Measurements from ENCODE around the gene MAP2K3.
A peak's percentile ranks its signal among the peaks of the same experiment; 100 is the strongest.
"Not testable (repeated sequence)": the region's sequence is repeated elsewhere in the genome, so short reads cannot be mapped to it uniquely, and the experiment has no call there.

The MAP2K3 gene

DNA sequence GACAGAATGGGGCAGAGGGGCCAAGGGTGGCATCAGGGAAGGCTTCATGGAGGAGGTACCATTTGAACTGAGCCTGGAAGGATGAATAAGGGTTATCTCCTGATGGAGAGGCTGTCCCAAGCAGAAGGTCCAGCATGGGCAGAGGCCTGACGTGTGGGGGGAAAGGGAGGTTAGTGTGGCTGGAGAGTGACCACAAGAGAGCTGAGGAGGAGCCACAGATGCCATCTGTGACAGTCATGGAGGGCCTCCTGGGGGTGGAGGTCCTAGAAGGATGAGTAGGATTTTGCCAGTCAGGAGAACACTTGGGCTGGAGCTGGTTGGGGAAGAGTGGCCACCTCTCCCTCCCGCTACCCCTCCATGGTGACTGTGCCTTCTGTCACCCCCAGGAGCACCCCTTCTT lies 29.2 kb downstream of the MAP2K3 start:
- DNase-seq = not testable (repeated sequence)

DNA sequence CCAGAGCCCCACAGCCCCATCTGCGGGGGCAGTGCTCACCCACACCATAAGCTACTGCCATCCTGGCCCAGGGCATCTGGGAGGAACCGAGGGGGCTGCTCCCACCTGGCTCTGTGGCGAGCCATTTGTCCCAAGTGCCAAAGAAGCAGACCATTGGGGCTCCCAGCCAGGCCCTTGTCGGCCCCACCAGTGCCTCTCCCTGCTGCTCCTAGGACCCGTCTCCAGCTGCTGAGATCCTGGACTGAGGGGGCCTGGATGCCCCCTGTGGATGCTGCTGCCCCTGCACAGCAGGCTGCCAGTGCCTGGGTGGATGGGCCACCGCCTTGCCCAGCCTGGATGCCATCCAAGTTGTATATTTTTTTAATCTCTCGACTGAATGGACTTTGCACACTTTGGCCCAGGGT lies 29.8 kb downstream of the MAP2K3 start:
- DNase-seq = peak; percentile 42

DNA sequence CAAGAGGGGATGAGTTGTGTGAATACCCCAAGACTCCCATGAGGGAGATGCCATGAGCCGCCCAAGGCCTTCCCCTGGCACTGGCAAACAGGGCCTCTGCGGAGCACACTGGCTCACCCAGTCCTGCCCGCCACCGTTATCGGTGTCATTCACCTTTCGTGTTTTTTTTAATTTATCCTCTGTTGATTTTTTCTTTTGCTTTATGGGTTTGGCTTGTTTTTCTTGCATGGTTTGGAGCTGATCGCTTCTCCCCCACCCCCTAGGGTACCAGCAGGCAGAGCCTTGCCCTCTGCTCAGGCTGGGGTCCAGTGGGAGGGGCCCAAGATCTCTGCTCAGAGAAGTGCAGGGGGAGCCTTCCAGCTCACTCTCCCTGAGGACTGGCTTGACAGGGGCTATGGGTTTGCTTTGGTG lies 30.2 kb downstream of the MAP2K3 start:
- peak; percentile 42 for DNase-seq

DNA sequence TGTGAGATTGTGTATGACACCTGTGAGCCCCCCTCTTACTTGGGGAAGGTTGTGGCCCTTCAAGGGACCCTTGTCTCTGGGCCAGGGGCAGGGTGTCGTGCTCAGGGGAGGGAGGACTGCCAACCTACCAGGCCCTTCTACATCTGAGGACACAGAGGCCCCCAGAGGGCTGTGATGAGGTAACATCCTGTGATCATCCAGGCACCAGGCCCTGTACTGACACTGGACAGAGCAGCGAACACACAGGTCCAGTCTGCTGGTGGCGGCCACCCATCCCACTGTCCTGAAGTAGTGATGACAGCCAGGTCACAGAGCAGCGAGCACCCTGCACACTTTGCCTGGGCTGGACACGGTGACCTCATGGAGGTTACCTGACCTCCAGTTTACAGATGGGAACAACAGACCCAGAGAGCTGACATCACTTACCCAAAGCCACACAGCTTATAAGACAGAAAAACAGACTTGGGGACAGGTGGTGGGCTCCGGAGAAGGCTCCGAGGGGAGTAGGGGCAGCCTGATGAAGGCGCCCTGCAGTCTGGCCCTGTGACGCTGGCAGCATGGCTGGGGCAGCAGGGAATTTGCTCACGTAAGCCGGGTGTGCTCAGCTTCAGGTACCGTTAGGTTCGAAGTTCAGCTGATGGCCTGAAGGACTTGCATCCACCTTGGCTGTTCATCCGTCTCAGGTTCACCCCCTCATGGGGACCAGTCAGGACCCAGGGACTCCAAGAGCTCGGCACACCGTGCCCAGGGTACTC lies 30.9 kb downstream of the MAP2K3 start:
- peak; percentile 51 for DNase-seq

DNA sequence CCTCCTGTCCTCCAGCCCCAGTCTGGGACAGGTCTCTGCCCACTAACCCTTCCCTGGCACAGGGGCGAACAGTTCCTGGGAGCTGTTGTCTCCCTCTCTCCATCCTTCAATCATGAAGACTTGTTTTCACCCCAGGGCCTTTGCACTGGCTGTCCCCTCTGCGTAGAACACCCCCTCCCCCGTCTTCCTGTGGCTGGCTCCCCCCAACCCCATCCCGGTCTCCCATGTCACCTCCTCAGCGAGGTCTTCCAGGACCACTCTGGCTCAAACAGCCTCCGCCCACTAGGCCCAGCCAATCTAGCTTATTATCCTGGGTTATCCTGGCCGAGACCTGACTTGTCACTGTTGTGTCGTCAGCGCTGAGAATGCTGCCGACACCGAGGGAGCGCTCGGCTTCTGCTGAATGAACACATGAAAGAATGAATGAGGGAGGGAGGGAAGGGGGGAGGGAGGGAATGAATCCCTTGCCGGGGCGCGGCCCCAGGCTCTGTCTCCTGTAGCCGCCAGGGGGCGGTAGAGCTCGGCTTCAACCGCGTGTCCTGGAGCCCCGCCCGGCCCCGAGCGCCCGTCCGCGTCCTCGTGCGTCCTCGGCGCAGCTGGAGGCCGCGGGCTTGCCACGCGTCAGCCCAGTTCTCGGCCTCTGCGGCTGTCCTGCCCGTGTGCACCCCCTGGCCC lies 31.8 kb downstream of the MAP2K3 start:
- peak; percentile 53 for DNase-seq

DNA sequence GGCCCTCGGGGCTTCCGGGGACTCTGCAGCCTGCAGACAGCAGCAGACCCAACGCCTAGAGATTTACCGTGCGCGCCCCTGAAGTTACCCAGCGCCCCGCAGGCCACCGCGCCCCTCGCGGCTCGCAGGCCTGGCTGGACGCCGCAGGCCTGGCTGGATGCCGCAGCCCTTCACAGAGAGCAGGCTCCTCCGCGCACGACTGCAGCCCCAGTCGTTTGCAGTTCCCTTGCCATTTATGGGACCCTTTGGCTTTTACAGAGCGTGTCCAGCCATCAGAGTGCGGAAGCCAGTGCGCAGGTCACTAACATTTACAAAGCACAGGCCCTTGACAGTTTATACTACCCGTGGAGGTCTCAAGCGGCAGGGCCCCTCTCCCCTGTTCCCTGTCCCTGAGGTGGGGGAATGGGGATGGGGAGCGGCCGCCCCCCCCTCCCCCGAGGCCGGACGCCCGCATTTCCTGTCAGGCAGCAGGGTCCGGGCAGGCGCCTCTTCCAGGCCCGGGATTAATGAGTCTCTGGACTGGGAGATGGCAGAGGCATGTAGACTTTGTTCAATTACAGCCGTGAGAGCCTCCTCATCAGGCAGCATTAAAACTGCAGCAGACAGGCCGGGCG lies 32.5 kb downstream of the MAP2K3 start:
- peak; percentile 55 for DNase-seq

DNA sequence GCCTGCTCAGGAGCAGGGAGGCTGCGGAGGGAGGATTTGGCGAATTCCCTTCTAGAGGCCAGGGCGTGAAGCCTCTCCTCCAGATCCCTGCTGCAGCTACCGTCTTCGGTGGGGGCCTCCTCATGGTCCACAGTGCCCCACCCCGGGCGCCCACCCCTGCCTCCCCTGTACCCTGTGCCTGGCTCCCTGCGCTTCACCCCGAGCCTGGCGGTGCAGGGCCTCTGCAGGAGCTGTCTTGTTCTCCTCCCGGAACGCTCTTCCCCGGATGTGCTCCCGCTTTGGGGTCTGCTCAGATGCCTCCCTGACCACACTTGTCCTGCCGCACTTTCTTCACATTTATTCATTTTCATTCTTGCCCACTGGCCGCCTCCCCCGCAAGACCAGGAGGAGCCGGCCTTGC lies 33.3 kb downstream of the MAP2K3 start:
- DNase-seq = peak; percentile 53

DNA sequence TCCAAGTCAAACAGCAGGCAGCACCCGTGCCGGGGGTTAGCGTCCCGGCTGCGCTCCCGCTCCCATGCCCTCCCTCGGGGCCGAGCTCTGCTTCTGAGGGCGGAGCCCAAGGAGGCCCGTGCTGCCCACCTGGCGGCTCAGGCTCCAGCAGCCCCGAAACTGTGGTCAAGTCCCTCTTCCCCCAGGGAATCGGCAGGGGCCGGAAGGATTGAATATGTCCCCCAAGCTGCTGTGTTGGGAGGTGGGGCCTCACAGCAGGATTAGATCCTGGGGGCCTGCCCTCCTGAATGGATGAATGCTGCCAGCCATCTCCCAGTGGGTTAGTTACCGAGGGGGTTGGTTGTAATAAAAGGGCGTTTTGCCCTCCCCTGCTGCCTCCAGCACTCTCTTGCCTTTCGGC lies 33.9 kb downstream of the MAP2K3 start:
- peak; percentile 45 for DNase-seq

DNA sequence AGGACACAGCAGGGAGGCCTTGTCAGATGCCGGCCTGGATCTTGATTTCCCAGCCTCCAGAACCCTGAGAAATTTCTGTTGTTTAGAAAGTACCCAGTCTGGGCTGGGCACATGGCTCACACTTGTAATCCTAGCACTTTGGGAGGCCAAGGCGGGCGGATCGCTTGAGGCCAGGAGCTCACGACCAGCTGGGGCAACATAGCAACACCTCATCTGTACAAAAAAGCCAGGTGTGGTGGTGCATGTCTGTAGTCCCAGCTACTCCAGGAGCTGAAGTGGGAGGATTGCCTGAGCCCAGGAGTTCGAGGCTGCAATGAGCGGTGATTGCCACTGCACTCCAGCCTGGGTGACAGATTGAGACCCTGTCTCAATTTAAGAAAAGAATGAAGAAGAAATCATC lies 34.3 kb downstream of the MAP2K3 start:
- peak; percentile 32 for DNase-seq

DNA sequence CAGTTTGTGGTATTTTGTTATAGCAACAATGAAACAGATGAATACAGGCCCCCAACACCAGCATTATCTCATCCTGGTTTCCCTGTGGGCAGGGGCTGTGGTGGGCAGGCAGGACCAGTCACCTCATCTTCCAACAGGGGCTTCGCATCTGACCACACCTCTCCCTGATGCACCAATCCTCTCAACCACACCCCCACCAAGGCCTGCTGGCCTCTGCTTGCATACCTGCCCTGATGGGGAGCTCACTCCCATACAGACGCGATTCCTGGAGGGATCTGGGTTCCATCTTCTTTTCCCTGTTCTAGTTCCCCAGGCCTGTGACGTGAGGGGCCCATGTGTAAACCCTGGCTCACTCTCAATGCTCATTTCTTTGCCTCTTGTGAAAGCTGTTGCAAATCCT lies 34.7 kb downstream of the MAP2K3 start:
- DNase-seq = peak; percentile 32

DNA sequence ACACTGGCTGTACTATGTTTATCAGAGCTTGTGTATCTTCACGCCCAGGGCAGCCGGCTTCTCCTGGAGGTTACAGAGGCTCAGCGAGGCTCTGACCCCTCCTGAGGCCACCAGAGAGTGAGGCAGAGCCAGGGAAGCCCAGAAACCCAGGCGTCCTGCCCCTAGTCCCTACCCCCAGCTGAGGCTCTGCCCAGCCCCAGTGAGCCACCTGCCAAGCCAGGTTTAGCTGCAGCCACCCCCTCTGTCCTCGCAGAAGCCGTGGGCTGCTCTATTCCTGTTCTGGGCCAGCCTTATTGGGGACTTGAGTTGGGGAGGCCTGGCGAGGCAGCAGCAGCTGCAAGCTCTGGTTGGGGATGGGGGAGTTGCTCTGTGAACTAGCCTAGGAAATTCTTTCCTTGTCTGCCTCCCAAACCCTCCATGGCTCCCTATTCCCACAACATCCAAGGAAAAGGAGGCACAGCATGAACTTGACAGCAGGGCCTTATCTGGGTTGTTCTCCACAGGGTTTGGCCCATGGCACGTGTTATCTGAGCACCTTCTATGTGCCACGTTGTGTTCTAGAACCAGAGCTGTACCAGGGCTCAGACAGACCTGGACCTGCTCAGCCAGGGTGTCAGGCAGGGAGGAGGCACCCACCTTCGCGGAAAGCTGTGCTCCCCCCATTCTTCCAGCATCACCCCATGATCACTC lies 35.3 kb downstream of the MAP2K3 start:
- DNase-seq = peak; percentile 43

DNA sequence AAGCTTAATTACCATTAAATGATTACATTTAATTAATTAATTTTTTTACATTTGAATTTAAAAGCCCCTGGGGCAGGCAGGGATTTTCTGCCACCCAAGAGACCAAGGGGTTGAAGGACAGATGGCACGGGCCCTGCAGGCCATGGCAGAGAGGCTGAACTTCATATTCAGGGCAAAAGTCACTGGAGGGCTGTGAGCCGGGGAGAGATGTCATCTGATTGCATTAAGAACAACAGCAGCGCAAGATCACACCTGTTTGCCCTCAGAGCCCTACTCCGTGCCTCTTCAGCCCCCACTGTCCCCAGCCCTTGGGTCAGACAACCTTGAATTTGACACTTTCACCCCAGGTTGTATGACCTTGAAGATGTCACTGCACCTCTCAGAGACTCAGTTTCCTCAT lies 35.9 kb downstream of the MAP2K3 start:
- peak; percentile 36 for DNase-seq

DNA sequence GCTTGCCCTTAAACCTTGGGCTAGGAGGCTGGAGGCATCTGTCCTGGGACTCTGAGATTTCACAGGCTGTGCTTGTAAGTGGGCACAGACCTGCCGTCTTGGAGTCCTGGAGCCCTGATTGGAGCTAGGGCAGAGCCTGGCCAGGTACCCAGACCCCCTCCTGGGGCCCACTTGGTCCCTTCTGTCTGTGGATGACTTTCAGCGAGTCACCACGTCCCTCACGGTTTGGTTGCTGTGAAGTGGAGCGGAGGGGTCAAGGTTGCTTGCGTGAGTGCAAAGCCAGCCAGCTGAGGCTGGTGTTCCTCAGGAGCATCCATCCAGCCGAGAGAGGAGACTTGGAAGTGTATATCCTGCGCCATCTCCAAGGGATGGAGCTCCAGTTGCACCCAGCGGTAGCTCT lies 36.5 kb downstream of the MAP2K3 start:
- not testable (repeated sequence) for DNase-seq

DNA sequence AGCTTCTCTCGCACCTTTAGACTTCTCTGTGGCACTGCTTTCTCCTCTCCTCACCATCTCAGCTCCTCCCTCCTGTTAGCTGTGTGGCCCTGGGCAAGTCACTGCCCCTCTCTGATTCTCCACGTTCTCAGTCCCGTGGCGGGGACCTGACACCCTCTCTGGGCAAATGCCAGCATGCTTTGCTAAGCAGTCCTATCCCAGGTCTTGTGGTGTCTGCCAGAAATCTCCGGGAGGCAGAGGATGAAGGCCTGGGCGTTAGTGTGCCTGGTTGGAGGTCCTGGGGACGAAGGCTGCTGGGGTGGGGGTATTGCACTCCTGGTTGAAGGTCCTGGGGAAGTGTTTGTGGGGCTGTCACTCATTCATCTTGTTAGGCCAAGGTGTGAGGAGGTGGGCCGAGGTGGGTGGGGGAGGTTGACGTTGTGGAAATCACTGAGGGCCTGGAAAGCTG lies 37.3 kb downstream of the MAP2K3 start:
- DNase-seq = not testable (repeated sequence)

DNA sequence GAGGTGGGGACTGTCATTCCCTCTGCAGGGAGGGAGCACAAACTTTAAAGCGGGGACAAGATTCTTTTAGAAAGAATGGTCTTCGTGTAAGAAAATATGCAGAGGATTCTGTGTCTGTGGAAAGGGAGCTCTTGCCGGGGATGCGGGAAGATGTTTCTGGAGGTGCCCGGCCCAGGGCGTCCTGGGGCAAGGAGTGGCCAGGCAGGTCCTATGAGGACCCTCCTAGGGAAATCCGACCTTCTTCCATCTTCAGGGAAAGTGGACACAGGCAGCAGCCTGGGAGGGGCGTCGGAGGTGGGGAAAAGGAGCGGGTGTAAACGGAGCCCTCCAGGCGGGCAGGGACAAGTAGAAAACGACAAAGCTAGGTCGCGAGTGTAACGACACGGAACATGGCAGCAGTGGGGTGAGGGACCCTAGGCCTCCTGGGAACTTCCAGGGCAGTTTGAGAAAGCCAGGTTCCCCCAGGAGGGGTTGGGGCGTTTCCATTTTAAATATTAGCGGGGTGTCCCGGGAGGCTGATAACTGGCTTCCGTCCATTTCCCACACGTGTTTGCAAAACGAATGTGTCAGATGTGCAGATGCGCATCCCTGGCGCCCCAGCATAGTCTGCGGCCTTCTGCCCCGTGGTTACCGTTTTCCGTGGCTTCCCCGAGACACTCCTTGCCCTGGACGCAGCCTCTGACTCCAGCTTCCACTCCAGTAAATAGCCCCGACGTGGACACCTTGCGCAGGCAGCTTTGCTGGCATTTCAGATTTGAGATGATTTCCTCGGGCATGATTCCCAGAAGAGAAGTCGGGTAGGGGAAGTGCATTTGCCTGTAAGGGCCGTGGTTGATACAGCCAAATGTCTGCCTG lies 39.0 kb downstream of the MAP2K3 start:
- peak; percentile 49 for DNase-seq

DNA sequence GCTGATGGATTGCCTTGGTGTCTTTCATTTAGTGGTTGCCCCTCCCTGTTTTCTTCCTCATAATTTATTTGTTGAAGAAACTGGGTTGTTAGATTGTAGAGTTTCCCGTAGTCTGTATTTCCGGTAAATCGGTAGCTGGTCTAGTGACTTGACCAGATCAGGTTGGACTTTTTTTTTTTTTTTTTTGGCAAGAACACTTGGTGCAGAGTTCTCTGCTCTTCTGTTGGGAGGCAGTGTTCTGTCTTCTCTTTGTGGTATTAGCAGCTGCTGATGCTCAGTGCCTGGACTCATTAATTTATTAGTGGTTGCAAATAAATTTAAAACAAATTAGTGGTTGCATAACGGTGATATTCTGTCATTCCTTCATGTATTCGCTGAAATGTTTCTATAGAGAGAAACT lies 40.2 kb downstream of the MAP2K3 start:
- not testable (repeated sequence) for DNase-seq

DNA sequence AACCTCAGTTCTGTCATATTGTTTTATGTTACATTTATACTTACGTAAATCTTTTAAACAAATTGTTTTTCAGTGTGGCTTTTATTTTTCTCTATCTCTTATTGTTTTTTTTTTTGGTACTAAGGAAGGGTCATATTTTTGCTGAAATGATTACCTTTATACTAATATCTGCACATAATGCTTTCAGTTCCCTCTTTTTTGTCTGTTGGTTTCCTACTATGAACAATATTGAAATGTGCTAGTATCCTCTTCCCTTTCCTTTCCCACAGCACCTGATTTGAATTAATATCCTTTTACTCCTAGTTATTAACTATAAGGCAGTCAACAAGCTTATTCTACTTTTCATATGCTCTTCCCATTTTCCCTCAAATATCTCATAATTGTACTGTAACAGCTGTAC lies 43.4 kb downstream of the MAP2K3 start:
- not testable (repeated sequence) for DNase-seq

DNA sequence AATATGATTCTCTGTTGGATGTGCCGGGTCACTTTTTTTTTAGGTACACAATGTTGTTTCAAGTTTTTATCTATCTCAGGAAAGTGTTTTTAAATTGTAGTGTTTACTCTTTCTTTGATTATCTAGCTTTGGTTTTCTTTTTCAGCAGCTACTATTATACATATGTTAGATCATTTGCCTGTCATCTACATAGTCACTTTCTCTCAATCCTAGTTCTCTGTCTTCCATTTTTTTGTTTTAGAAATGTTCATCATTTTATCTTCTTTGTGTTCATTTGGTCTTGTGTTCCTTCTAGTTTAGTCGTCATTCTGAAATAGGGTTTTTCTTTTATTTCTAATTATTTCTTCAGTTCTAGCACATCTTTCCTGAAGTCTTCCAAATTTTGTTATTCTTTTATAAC lies 44.3 kb downstream of the MAP2K3 start:
- not testable (repeated sequence) for DNase-seq

DNA sequence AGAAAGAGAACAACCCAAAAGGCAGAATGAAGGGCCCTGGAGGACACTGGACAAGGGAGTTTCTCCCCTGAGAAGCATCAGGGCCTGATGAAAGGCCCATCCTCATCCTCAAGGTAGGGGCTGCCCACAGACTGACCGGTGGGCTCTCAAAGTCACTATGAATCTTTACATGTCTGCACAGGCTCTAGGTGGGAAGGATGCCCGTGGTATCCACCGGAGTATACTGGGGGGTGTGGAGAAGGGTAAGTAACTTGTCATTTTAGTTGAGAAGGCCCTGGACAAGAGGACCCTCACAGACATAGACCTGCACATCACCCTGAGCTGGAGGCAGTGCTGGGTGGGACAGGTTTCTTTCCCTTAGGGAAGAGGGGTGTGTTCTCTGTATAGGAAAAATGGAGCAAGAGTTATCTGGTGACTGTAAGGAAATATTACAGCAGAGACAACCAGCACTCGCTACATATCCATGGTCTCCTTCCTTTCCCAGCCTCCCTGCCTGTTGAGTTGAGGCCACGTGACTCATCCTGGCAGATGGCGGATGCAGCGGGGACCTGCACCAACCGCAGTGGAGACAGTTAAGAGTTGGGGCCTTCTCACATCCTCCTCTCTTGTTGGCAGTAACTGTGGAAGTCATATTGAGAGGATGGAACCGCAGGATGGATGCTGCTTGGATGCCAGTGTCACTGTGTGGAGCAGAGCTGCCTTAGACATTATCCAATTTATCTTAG lies 46.1 kb downstream of the MAP2K3 start:
- no peak for DNase-seq

DNA sequence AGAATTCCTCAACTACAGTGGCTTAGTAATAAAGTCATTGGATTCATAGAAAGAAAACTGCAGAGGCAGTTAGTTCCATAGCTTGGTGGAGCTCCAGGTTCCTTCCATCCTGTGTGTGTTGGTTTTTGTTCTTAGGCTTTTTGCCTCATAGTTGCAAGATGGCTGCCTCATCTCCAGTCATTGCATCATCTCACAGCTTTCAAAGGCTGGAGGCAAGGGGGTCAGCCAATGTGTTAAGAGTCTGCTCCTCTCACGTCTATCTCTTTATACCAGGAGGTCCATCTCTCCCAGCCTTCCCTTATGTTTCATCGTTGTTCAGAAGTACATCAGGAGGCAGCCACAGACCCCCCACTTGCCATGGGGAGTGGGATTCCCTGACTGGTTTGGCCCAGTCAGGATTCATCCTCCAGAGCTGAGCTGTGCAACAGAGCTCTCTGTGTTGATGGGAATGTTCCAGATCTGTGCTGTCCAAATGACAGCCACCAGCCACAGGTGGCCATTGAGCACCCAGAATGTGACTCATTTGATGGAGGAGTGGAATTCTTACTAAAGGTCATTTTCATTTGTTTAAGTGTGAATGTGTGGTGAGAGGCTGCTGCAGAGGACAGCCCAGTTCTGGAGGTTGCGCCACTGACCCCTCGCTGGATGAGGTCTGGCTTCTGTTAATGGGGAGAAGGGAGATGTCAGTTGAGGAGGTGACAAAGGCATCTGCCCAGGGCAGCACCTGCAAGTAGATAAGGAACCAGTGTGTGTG lies 52.2 kb downstream of the MAP2K3 start:
- DNase-seq = peak; percentile 28

Data from activated CD8-positive, alpha-beta memory T cell treated with anti-CD3 and anti-CD28 coated beads, Interleukin-2, amount 50 U/mL, for 48 hours (primary cell).